Panc1 (cell line): ENCODE data around the gene PNMA8A. TPM values are rescaled to one million over a fixed set of nuclear protein-coding genes. Genes with fewer than 3 reads are reported as not detected.

Experiments
- ATAC-seq: fragments of 200-7000 bp; cut with Tn5 transposase; 2 replicates; pipeline ENCODE4 v1.9.1; 2020; ENCODE audit warnings: mild to moderate bottlenecking, moderate library complexity
- BruUV-seq: library from RNA; stranded (reverse); fragments of 400-500 nt; replicated peaks from 2 replicates; lab custom pipeline; 2021; lab: Mats Ljungman, UMichigan
- CTCF ChIA-PET: fragments of 300-600 bp; sonication (Branson Sonifier 250); formaldehyde crosslinking; loops from one replicate; lab custom pipeline; 2022; ENCODE audit warnings: antibody characterized with exemption; lab: Charles Lee
- POLR2A ChIA-PET: fragments of 300-600 bp; sonication (Branson Sonifier 250); formaldehyde crosslinking; loops from one replicate; lab custom pipeline; 2022; ENCODE audit warnings: antibody characterized with exemption; lab: Charles Lee
- DNase-seq: peaks from one replicate; pipeline ENCODE4 v3.0.0-alpha.2; 2010; ENCODE audit warnings: low read depth, low spot score
- H3K27ac ChIP-seq: 2 replicates; pipeline ENCODE4 v1.5.1; 2011; ENCODE audit warnings: mild to moderate bottlenecking, low read length, inconsistent platforms
- H3K27me3 ChIP-seq: fragments of 200-500 bp; sonication (Bioruptor generic); 2 replicates; pipeline ENCODE4 v1.6.0; 2014; ENCODE audit warnings: low read length, inconsistent platforms; ENCODE audit not compliant: control insufficient read depth, insufficient read depth
- H3K36me3 ChIP-seq: fragments of 200-500 bp; sonication (Bioruptor generic); 2 replicates; pipeline ENCODE4 v1.5.1; 2014; ENCODE audit warnings: inconsistent platforms, mild to moderate bottlenecking, low read length, moderate library complexity; ENCODE audit not compliant: control insufficient read depth, insufficient read depth
- H3K4me1 ChIP-seq: 2 replicates; pipeline ENCODE4 v1.5.1; 2011; ENCODE audit warnings: inconsistent platforms, mild to moderate bottlenecking, low read length, moderate library complexity; ENCODE audit not compliant: control insufficient read depth, insufficient read depth
- H3K4me3 ChIP-seq, 2 experiments: 2 replicates each; pipeline ENCODE4 v1.5.1; 2011 to 2012; ENCODE audit warnings: low read depth in 2 of 2, low read length in 2 of 2, mild to moderate bottlenecking in 2 of 2, inconsistent platforms in 1 of 2, moderate library complexity in 1 of 2
- H3K9me3 ChIP-seq: fragments of 200-500 bp; sonication (Bioruptor generic); 2 replicates; pipeline ENCODE4 v1.5.1; 2014; ENCODE audit warnings: low read depth, mild to moderate bottlenecking, inconsistent platforms, low read length, moderate library complexity; ENCODE audit not compliant: control insufficient read depth, insufficient read depth
- CTCF ChIP-seq: fragments of 450-650 bp; IDR thresholded peaks from 2 replicates; pipeline ENCODE4 v1.5.1; 2017; ENCODE audit warnings: mild to moderate bottlenecking
- POLR2AphosphoS5 ChIP-seq: IDR thresholded peaks from 2 replicates; pipeline ENCODE4 v1.6.1; 2012; ENCODE audit warnings: mild to moderate bottlenecking, low read depth, low read length, moderate library complexity
- REST ChIP-seq, 2 experiments: IDR thresholded peaks; 2 replicates each; pipeline ENCODE4 v1.6.1; 2011 to 2012; ENCODE audit warnings: low read depth in 2 of 2, control low read depth in 1 of 2, low read length in 1 of 2, mild to moderate bottlenecking in 1 of 2, moderate library complexity in 1 of 2; ENCODE audit not compliant: insufficient read depth in 1 of 2
- SIN3A ChIP-seq: IDR thresholded peaks from 2 replicates; pipeline ENCODE4 v1.6.1; 2012; ENCODE audit warnings: low read depth, mild to moderate bottlenecking, low read length, moderate library complexity, borderline replicate concordance; ENCODE audit not compliant: insufficient read depth
- TCF7L2 ChIP-seq: IDR thresholded peaks from 2 replicates; pipeline ENCODE4 v1.6.1; 2011; ENCODE audit warnings: mild to moderate bottlenecking, low read depth, low read length, inconsistent platforms
- in situ Hi-C: cut with HindIII; loops from 2 replicates; pipeline ENCODE4 v1.10.0; 2016; ENCODE audit warnings: low sequenced_read_pairs, low pct_unique_long_range_greater_than_20kb
- intact Hi-C: fragments of 100-400 bp; cut with micrococcal nuclease; formaldehyde crosslinking; loops from one replicate; pipeline ENCODE4 v1.10.0; 2022; ENCODE audit not compliant: unreplicated experiment
- total RNA-seq: library from RNA; stranded (reverse); gene quantifications from one replicate; pipeline ENCODE4 v1.2.1, GENCODE V29; 2021; ENCODE audit not compliant: unreplicated experiment

The PNMA8A gene
- total RNA-seq, 1 experiment from 2014 or later, result not detected

- no TSS peak for BruUV-seq
- CTCF ChIA-PET, result no interaction called here
- POLR2A ChIA-PET, result no interaction called here
- Histone ChIP-seq H3K4me1 (no peaks in the 10 kb centered on the region), H3K9me3 (no peaks in the 10 kb centered on the region), H3K27ac (no peak overlapping the region), H3K27me3 (no peaks in the 10 kb centered on the region), H3K4me3 (no peak overlapping the region), H3K36me3 (no peaks in the 10 kb centered on the region)
- DNase-seq (no peak), ATAC-seq (no peak)
- in situ Hi-C loops, result no loop called here
- TF ChIP-seq CTCF (no peak), POLR2AphosphoS5 (no peak), TCF7L2 (no peak), SIN3A (no peak), REST (IDR thresholded peaks at IDR 0.05; ENCODE audit: insufficient read depth in 1 of 2, low read depth in 2 of 2, low read length in 1 of 2) (no peak)
- intact Hi-C loops, result no loop called here
Measured at GRCh38 chr19:46448601-46449000, 22.8 kb downstream of the PNMA8A start.

GRCh38 chr19:46447824-46448223 is 23.5 kb downstream of the PNMA8A start:
- Histone ChIP-seq H3K27ac (no peak overlapping the region), H3K27me3 (no peaks in the 10 kb centered on the region), H3K36me3 (no peaks in the 10 kb centered on the region), H3K4me1 (no peaks in the 10 kb centered on the region), H3K9me3 (no peaks in the 10 kb centered on the region), H3K4me3 (no peak overlapping the region)
- no TSS peak for BruUV-seq
- intact Hi-C loops (no loop called here), in situ Hi-C loops (no loop called here)
- no peak for ATAC-seq
- POLR2A ChIA-PET, result no interaction called here
- CTCF ChIA-PET, result interaction anchor here (0.6 kb wide), 1 partner anchor 37 kb away, joined by 3 read pairs; no protein-coding TSS in a partner anchor
- DNase-seq, result no peak
- TF ChIP-seq TCF7L2 (no peak), REST (IDR thresholded peaks at IDR 0.05; ENCODE audit: insufficient read depth in 1 of 2, low read depth in 2 of 2, low read length in 1 of 2) (no peak), CTCF (no peak), POLR2AphosphoS5 (no peak), SIN3A (no peak)
